Epidermal melanocyte (primary cell): ENCODE measurements around the gene PTH2.

Source experiments
- DNase-seq: peaks from one replicate; pipeline ENCODE4 v3.0.0; 2011; ENCODE audit warnings: low spot score; ENCODE audit not compliant: insufficient read length

PTH2 gene

GRCh38 chr19:49415102-49415809, 8.0 kb downstream of the PTH2 start:
- no peak for DNase-seq

- no peak for DNase-seq
Observed at GRCh38 chr19:49414256-49414655, 9.0 kb downstream of the PTH2 start.

GRCh38 chr19:49413348-49413747, 9.9 kb downstream of the PTH2 start:
- DNase-seq = no peak

- no peak for DNase-seq
Observed at GRCh38 chr19:49411681-49412326, 11.4 kb downstream of the PTH2 start.

GRCh38 chr19:49409441-49410029, 13.7 kb downstream of the PTH2 start:
- DNase-seq = peak; percentile 0

- DNase-seq = peak; percentile 9
Observed at GRCh38 chr19:49408816-49409440, 14.3 kb downstream of the PTH2 start.

GRCh38 chr19:49407482-49408015, 15.7 kb downstream of the PTH2 start:
- DNase-seq = no peak

- DNase-seq = no peak
Observed at GRCh38 chr19:49407079-49407478, 16.2 kb downstream of the PTH2 start.

- no peak for DNase-seq
Observed at GRCh38 chr19:49403404-49404187, 19.6 kb downstream of the PTH2 start.

- DNase-seq = no peak
Observed at GRCh38 chr19:49400029-49400428, 23.2 kb downstream of the PTH2 start.

GRCh38 chr19:49398931-49399330, 24.3 kb downstream of the PTH2 start:
- no peak for DNase-seq

- DNase-seq = no peak
Observed at GRCh38 chr19:49398001-49398615, 25.1 kb downstream of the PTH2 start.

- DNase-seq = no peak
Observed at GRCh38 chr19:49396738-49397505, 26.3 kb downstream of the PTH2 start.

- no peak for DNase-seq
Observed at GRCh38 chr19:49395581-49396407, 27.4 kb downstream of the PTH2 start.

- no peak for DNase-seq
Observed at GRCh38 chr19:49393881-49394280, 29.4 kb downstream of the PTH2 start.

- peak; percentile 81 for DNase-seq
Observed at GRCh38 chr19:49391581-49392399, 31.5 kb downstream of the PTH2 start.

- no peak for DNase-seq
Observed at GRCh38 chr19:49390929-49391359, 32.3 kb downstream of the PTH2 start.
